GM12878 (cell line): ENCODE data around the gene ARPC5L. TPM values are rescaled to one million over a fixed set of nuclear protein-coding genes. Genes with fewer than 3 reads are reported as not detected.
"Not testable (repeated sequence)": the region's sequence is repeated elsewhere in the genome, so short reads cannot be mapped to it uniquely, and the experiment has no call there.

Experiments used
- ATAC-seq: fragments of 200-7000 bp; cut with Tn5 transposase; 3 replicates; pipeline ENCODE4 v1.9.1; 2020; ENCODE audit warnings: mild to moderate bottlenecking, moderate library complexity
- BruUV-seq: library from RNA; stranded (reverse); fragments of 400-500 nt; replicated peaks from 2 replicates; lab custom pipeline; 2021; lab: Mats Ljungman, UMichigan
- CTCF ChIA-PET: fragments of 300-600 bp; sonication (Branson Sonifier 250); formaldehyde crosslinking; extraction: SDS; loops from one replicate; lab custom pipeline; 2021; ENCODE audit warnings: inconsistent platforms; lab: Yijun Ruan, JAX
- POLR2A ChIA-PET: fragments of 350-600 bp; formaldehyde crosslinking; extraction: SDS; loops from one replicate; lab custom pipeline; 2021; ENCODE audit warnings: inconsistent platforms; lab: Charles Lee
- RAD21 ChIA-PET: fragments of 300-600 bp; sonication (Branson Sonifier 250); formaldehyde crosslinking; loops from one replicate; lab custom pipeline; 2023; ENCODE audit warnings: antibody characterized with exemption; ENCODE audit not compliant: unreplicated experiment; lab: Charles Lee
- SMC1A ChIA-PET: fragments of 300-600 bp; sonication (Branson Sonifier 250); formaldehyde crosslinking; loops from one replicate; lab custom pipeline; 2023; ENCODE audit not compliant: unreplicated experiment, uncharacterized antibody; lab: Charles Lee
- DNase-seq: peaks from one replicate; pipeline ENCODE4 v3.0.0-alpha.2; 2011; ENCODE audit warnings: low read depth, low spot score
- FAIRE-seq: peaks from 3 replicates; lab custom pipeline; 2011; peaks lifted over from hg19 to GRCh38; lab: Jason Lieb, UNC
- H2AFZ ChIP-seq: 2 replicates; pipeline ENCODE4 v1.6.0; 2011; ENCODE audit warnings: low read depth, low read length, control low read depth; ENCODE audit not compliant: control insufficient read depth
- H3K27ac ChIP-seq: 2 replicates; pipeline ENCODE4 v1.5.1; 2011; ENCODE audit warnings: control low read depth; ENCODE audit not compliant: control insufficient read depth, insufficient read depth
- H3K27me3 ChIP-seq, 2 experiments: replicated peaks in 1 of 2; 2 replicates each; pipeline versions ENCODE4 v1.6.0 to v1.6.1; 2011; ENCODE audit warnings: low read length in 1 of 2; ENCODE audit not compliant: control insufficient read depth in 2 of 2, insufficient read depth in 2 of 2
- H3K36me3 ChIP-seq, 2 experiments: 2 replicates each; pipeline ENCODE4 v1.5.1; 2011; ENCODE audit warnings: low read length in 1 of 2; ENCODE audit not compliant: control insufficient read depth in 2 of 2, insufficient read depth in 2 of 2
- H3K4me1 ChIP-seq: 2 replicates; pipeline ENCODE4 v1.6.1; 2011; ENCODE audit warnings: mild to moderate bottlenecking, low read length, moderate library complexity, mixed read lengths; ENCODE audit not compliant: control insufficient read depth, insufficient read depth
- H3K4me2 ChIP-seq: 2 replicates; pipeline ENCODE4 v1.6.0; 2011; ENCODE audit warnings: control low read depth; ENCODE audit not compliant: control insufficient read depth, insufficient read depth
- H3K4me3 ChIP-seq: fragments of 200-600 bp; sonication (generic); 2 replicates; pipeline ENCODE4 v1.5.1; 2016
- H3K79me2 ChIP-seq: 2 replicates; pipeline ENCODE4 v1.6.0; 2011; ENCODE audit warnings: low read length; ENCODE audit not compliant: control insufficient read depth, insufficient read depth
- H3K9ac ChIP-seq: 2 replicates; pipeline ENCODE4 v1.8.0; 2011; ENCODE audit warnings: low read length, control low read depth, mixed read lengths; ENCODE audit not compliant: control insufficient read depth, insufficient read depth
- H3K9me3 ChIP-seq: replicated peaks from 3 replicates; pipeline ENCODE4 v1.5.1; 2011; ENCODE audit warnings: mild to moderate bottlenecking, low read length; ENCODE audit not compliant: control insufficient read depth, insufficient read depth
- H4K20me1 ChIP-seq: 2 replicates; pipeline ENCODE4 v1.6.0; 2011; ENCODE audit not compliant: control insufficient read depth, insufficient read depth
- NFYB ChIP-seq: IDR thresholded peaks from 2 replicates; pipeline ENCODE4 v1.6.1; 2011; ENCODE audit warnings: low read depth, mild to moderate bottlenecking, low read length, improper control_type of control experiment, moderate library complexity; ENCODE audit not compliant: insufficient read depth
- WGBS: methylation state at CpG from one replicate; pipeline ENCODE4 v1.1.6; 2016; ENCODE audit warnings: low lambda C conversion rate; ENCODE audit not compliant: insufficient replicate concordance, insufficient coverage; ENCODE audit errors: missing lambda C conversion rate; 5-methylcytosine and 5-hydroxymethylcytosine counted together
- in situ Hi-C: fragments of 300-500 bp; cut with MboI; formaldehyde crosslinking; loops from 9 replicates; pipeline ENCODE4 v1.14.3; 2018; ENCODE audit warnings: mixed read lengths
- intact Hi-C: fragments of 100-400 bp; cut with micrococcal nuclease; formaldehyde crosslinking; loops from one replicate; pipeline ENCODE4 v1.14.2; 2022; ENCODE audit not compliant: unreplicated experiment
- polyA plus RNA-seq, 11 experiments: library from polyadenylated mRNA; depleted of rRNA in 4 of 11; unstranded in 6 of 11; stranded (reverse) in 5 of 11; fragments of >200 nt; fragmentation: Nextera tagmentation in 4 of 11; fragmentation: Illumina TruSeq in 1 of 11; extraction: Ambion mirVana in 4 of 11; extraction: Trizol in 1 of 11; gene quantifications; 1 replicate in 1 of 11; 2 replicates in 10 of 11; pipeline versions ENCODE4 v1.2.1 to v1.2.3, GENCODE V29; 2011 to 2016; ENCODE audit warnings: inconsistent platforms in 2 of 11, missing spikeins in 2 of 11, low read depth in 1 of 11
- total RNA-seq, 4 experiments: library from RNA; depleted of rRNA in 3 of 4; stranded (reverse); fragments of >200 nt in 3 of 4; fragmentation: Illumina TruSeq in 1 of 4; extraction: Trizol in 1 of 4; gene quantifications; 2 replicates each; pipeline versions ENCODE4 v1.2.1 to v1.2.3, GENCODE V29; 2013 to 2021

Gene ARPC5L
- total and polyA plus RNA-seq, 10 of the 15 experiments (the other 5 are each of a cell fraction or from before 2014, with no cell fraction given) = 42.3 to 207 (median 104) TPM

DNA sequence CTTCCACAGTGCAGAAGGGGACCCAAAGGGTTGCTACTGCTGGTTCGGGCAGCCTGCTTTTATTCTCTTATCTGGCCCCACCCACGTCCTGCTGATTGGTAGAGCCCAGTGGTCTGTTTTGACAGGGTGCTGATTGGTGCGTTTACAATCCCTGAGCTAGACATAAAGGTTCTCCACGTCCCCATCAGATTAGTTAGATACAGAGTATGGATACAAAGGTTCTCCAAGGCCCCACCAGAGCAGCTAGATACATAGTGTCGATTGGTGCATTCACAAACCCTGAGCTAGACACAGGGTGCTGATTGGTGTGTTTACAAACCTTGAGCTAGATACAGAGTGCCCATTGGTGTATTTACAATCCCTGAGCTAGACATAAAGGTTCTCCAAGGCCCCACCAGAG lies 23.8 kb upstream of the ARPC5L start:
- CTCF ChIA-PET = interaction anchor here (1.1 to 1.6 kb wide), 2 partner anchors 63 to 64 kb away, joined by 3 to 5 read pairs; no protein-coding TSS in a partner anchor
- H3K27me3 ChIP-seq, BruUV-seq, H4K20me1 ChIP-seq, H3K4me2 ChIP-seq, H3K9me3 ChIP-seq, in situ Hi-C loops, H3K4me1 ChIP-seq, H3K79me2 ChIP-seq, intact Hi-C loops, H3K9ac ChIP-seq, H2AFZ ChIP-seq, FAIRE-seq, H3K4me3 ChIP-seq, ATAC-seq, H3K27ac ChIP-seq, H3K36me3 ChIP-seq: not testable (repeated sequence)
- POLR2A ChIA-PET = interaction anchor here (0.6 kb wide), 2 partner anchors 288 to 362 kb away, joined by 3 to 4 read pairs; partner anchors contain the start of gene RABEPK
- SMC1A ChIA-PET = interaction anchor here (0.9 to 1.5 kb wide), 3 partner anchors 14 to 66 kb away, joined by 3 to 4 read pairs (median 4); partner anchors contain the start of gene WDR38
- peak; percentile 28; the same call in 1 of the 2 replicates for TF ChIP-seq NFYB
- TF ChIP-seq, all 136 proteins: peak for 1; not testable (repeated sequence) for 135
- DNase-seq, RAD21 ChIA-PET: not testable (repeated sequence)
- 49% methylated on average over 5 of the region's 5 CpGs for WGBS

DNA sequence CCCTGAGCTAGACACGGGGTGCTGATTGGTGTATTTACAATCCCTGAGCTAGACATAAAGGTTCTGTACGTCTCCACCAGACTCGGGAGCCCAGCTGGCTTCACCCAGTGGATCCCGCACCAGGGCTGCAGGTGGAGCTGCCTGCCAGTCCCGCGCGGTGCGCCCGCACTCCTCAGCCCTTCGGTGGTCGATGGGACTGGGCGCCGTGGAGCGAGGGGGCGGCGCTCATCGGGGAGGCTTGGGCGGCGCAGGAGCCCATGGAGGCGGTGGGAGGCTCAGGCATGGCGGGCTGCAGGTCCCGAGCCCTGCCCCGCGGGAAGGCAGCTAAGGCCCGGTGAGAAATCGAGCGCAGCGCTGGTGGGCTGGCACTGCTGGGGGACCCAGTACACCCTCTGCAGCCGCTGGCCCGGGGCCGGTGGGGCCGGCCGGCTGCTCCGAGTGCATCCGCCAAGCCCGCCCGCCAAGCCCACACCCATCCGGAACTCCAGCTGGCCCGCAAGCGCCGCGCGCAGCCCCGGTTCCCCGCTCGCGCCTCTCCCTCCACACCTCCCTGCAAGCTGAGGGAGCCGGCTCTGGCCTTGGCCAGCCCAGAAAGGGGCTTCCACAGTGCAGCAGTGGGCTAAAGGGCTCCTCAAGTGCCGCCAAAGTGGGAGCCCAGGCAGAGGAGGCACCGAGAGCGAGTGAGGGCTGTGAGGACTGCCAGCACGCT lies 23.2 kb upstream of the ARPC5L start:
- FAIRE-seq, H3K9ac ChIP-seq, H3K27ac ChIP-seq, intact Hi-C loops, H3K79me2 ChIP-seq, H4K20me1 ChIP-seq, H3K27me3 ChIP-seq, BruUV-seq, H3K9me3 ChIP-seq, DNase-seq, ATAC-seq, H3K4me1 ChIP-seq, H2AFZ ChIP-seq, in situ Hi-C loops, H3K36me3 ChIP-seq, H3K4me3 ChIP-seq, H3K4me2 ChIP-seq: not testable (repeated sequence)
- POLR2A ChIA-PET = interaction anchor here (0.6 kb wide), 1 partner anchor 361 kb away, joined by 4 read pairs; the partner anchor contains the start of gene RABEPK
- 87% methylated on average over 21 of the region's 52 CpGs for WGBS
- CTCF ChIA-PET = interaction anchor here (1.6 to 26.5 kb wide), 3 partner anchors 10 to 64 kb away, joined by 5 to 575 read pairs (median 8); partner anchors contain the start of genes NR6A1 and OLFML2A
- RAD21 ChIA-PET = interaction anchor here (1.8 kb wide), 1 partner anchor 15 kb away, joined by 5 read pairs; the partner anchor contains the start of gene WDR38
- SMC1A ChIA-PET = interaction anchor here (1.2 to 1.5 kb wide), 2 partner anchors 14 to 67 kb away, joined by 3 to 4 read pairs; no protein-coding TSS in a partner anchor
